OCI-LY7 (cell line): ENCODE measurements around the gene EIF5B.

Experiments
- EZH2phosphoT487 ChIP-seq: fragments of 200-600 bp; sonication (generic); IDR thresholded peaks from 2 replicates; pipeline ENCODE4 v1.6.1; 2018; ENCODE audit warnings: low read depth, borderline replicate concordance, mild to moderate bottlenecking, mixed run types, antibody characterized with exemption, low read length, moderate library complexity, mixed read lengths
- TF ChIP-seq, protein P1 (sequence below): fragments of 200-600 bp; sonication (generic); conservative IDR thresholded peaks from 2 replicates; pipeline ENCODE4 v1.5.1; 2014; ENCODE audit warnings: mild to moderate bottlenecking, antibody characterized with exemption, low read length, moderate library complexity, mixed read lengths

DNA sequence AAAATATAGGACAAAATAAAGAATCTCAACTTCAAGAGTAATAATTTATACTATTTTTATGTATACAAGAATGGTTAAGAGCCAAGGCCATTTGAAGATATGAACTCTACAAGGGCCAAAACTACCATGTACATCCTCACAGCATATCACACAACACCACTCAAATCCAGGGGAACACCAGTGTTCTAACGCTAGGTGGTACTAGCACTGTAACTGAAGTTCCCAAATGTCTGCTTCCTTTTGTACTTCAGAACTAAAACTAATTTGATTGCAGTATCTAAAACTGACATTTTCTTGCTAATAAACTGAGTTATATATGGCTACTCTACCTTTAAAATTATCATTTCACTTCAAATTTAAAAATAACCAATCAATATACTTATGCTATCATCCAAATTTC, 105.6 kb downstream of the EIF5B start:
- TF ChIP-seq, protein P1, sequence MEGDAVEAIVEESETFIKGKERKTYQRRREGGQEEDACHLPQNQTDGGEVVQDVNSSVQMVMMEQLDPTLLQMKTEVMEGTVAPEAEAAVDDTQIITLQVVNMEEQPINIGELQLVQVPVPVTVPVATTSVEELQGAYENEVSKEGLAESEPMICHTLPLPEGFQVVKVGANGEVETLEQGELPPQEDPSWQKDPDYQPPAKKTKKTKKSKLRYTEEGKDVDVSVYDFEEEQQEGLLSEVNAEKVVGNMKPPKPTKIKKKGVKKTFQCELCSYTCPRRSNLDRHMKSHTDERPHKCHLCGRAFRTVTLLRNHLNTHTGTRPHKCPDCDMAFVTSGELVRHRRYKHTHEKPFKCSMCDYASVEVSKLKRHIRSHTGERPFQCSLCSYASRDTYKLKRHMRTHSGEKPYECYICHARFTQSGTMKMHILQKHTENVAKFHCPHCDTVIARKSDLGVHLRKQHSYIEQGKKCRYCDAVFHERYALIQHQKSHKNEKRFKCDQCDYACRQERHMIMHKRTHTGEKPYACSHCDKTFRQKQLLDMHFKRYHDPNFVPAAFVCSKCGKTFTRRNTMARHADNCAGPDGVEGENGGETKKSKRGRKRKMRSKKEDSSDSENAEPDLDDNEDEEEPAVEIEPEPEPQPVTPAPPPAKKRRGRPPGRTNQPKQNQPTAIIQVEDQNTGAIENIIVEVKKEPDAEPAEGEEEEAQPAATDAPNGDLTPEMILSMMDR = no peak
- no peak for TF ChIP-seq EZH2phosphoT487
